Memory B cell (primary cell): ENCODE measurements around the gene SYDE2.
A peak's percentile ranks its signal among the peaks of the same experiment; 100 is the strongest.

ENCODE experiments used
- ATAC-seq: fragments of 150-1000 bp; cut with Tn5 transposase; 2 replicates; pipeline ENCODE4 v1.10.0; 2021; ENCODE audit warnings: low read depth, mild to moderate bottlenecking, moderate library complexity
- DNase-seq, 2 donors: peaks; one replicate each; pipeline ENCODE4 v3.0.0; 2022; ENCODE audit warnings: low spot score in 2 of 2
- H3K27ac Mint-ChIP-seq: one replicate; pipeline ENCODE4 v1.8.0; 2022; ENCODE audit warnings: mild to moderate bottlenecking, moderate library complexity, mixed read lengths
- H3K27me3 Mint-ChIP-seq: one replicate; pipeline ENCODE4 v1.8.0; 2022; ENCODE audit warnings: mixed read lengths
- H3K36me3 Mint-ChIP-seq: one replicate; pipeline ENCODE4 v1.8.0; 2022; ENCODE audit warnings: mild to moderate bottlenecking, mixed read lengths
- H3K4me1 Mint-ChIP-seq: one replicate; pipeline ENCODE4 v1.8.0; 2022; ENCODE audit warnings: mixed read lengths
- H3K4me3 Mint-ChIP-seq: one replicate; pipeline ENCODE4 v1.8.0; 2022; ENCODE audit warnings: mild to moderate bottlenecking, moderate library complexity, mixed read lengths
- H3K9me3 Mint-ChIP-seq: one replicate; pipeline ENCODE4 v1.8.0; 2022; ENCODE audit warnings: mixed read lengths

Gene SYDE2

GRCh38 chr1:85224734-85225623, 24.2 kb upstream of the SYDE2 start:
- Mint-ChIP-seq H3K4me3 (no peak overlapping the region), H3K27me3 (peaks cover 7% of the 10 kb centered on the region), H3K27ac (no peak overlapping the region), H3K9me3 (no peaks in the 10 kb centered on the region), H3K36me3 (no peaks in the 10 kb centered on the region), H3K4me1 (no peaks in the 10 kb centered on the region)
- ATAC-seq (no peak), DNase-seq (no peak)

GRCh38 chr1:85224295-85224694, 23.5 kb upstream of the SYDE2 start:
- H3K9me3 Mint-ChIP-seq: no peaks in the 10 kb centered on the region
- no peaks in the 10 kb centered on the region for H3K4me1 Mint-ChIP-seq
- H3K4me3 Mint-ChIP-seq: no peak overlapping the region
- ATAC-seq: no peak
- no peaks in the 10 kb centered on the region for H3K36me3 Mint-ChIP-seq
- H3K27me3 Mint-ChIP-seq: peaks cover 9% of the 10 kb centered on the region
- no peak for DNase-seq
- no peak overlapping the region for H3K27ac Mint-ChIP-seq

GRCh38 chr1:85223334-85223733, 22.5 kb upstream of the SYDE2 start:
- no peak overlapping the region for H3K4me3 Mint-ChIP-seq
- ATAC-seq (no peak), DNase-seq (no peak)
- no peak overlapping the region for H3K27ac Mint-ChIP-seq
- H3K36me3 Mint-ChIP-seq: no peaks in the 10 kb centered on the region
- H3K27me3 Mint-ChIP-seq: peaks cover 10% of the 10 kb centered on the region
- no peaks in the 10 kb centered on the region for H3K4me1 Mint-ChIP-seq
- H3K9me3 Mint-ChIP-seq: no peaks in the 10 kb centered on the region

GRCh38 chr1:85220756-85221201, 20.0 kb upstream of the SYDE2 start:
- Mint-ChIP-seq H3K4me3 (no peak overlapping the region), H3K27ac (no peak overlapping the region), H3K4me1 (no peaks in the 10 kb centered on the region), H3K36me3 (no peaks in the 10 kb centered on the region), H3K27me3 (peaks cover 10% of the 10 kb centered on the region), H3K9me3 (no peaks in the 10 kb centered on the region)
- no peak for ATAC-seq
- DNase-seq: no peak

- Mint-ChIP-seq H3K36me3 (no peaks in the 10 kb centered on the region), H3K4me1 (no peaks in the 10 kb centered on the region), H3K9me3 (no peaks in the 10 kb centered on the region), H3K4me3 (no peak overlapping the region), H3K27ac (no peak overlapping the region), H3K27me3 (peaks cover 14% of the 10 kb centered on the region)
- DNase-seq (no peak), ATAC-seq (no peak)
Observed at GRCh38 chr1:85219853-85220610, 19.2 kb upstream of the SYDE2 start.

GRCh38 chr1:85216697-85217096, 15.9 kb upstream of the SYDE2 start:
- no peak for DNase-seq
- ATAC-seq: no peak
- Mint-ChIP-seq H3K4me3 (no peak overlapping the region), H3K27me3 (peaks cover 15% of the 10 kb centered on the region), H3K36me3 (no peaks in the 10 kb centered on the region), H3K4me1 (no peaks in the 10 kb centered on the region), H3K9me3 (no peaks in the 10 kb centered on the region), H3K27ac (no peak overlapping the region)

GRCh38 chr1:85214654-85215053, 13.8 kb upstream of the SYDE2 start:
- H3K4me1 Mint-ChIP-seq: no peaks in the 10 kb centered on the region
- H3K27ac Mint-ChIP-seq: no peak overlapping the region
- DNase-seq: no peak
- H3K9me3 Mint-ChIP-seq: no peaks in the 10 kb centered on the region
- no peak overlapping the region for H3K4me3 Mint-ChIP-seq
- no peaks in the 10 kb centered on the region for H3K36me3 Mint-ChIP-seq
- ATAC-seq: no peak
- peaks cover 10% of the 10 kb centered on the region for H3K27me3 Mint-ChIP-seq

- Mint-ChIP-seq H3K4me1 (no peaks in the 10 kb centered on the region), H3K36me3 (no peaks in the 10 kb centered on the region), H3K4me3 (no peak overlapping the region), H3K27ac (no peak overlapping the region), H3K9me3 (no peaks in the 10 kb centered on the region), H3K27me3 (peaks cover 21% of the 10 kb centered on the region)
- DNase-seq: no peak
- ATAC-seq: no peak
Observed at GRCh38 chr1:85208488-85208887, 7.7 kb upstream of the SYDE2 start.

- Mint-ChIP-seq H3K4me3 (no peak overlapping the region), H3K27me3 (peaks cover 16% of the 10 kb centered on the region)
Observed at GRCh38 chr1:85203573-85204171, 2.9 kb upstream of the SYDE2 start.

GRCh38 chr1:85202864-85203255, 2.0 kb upstream of the SYDE2 start:
- DNase-seq: no peak

More at GRCh38 chr1:85203573-85204171, 2.9 kb upstream of the SYDE2 start:
- Mint-ChIP-seq H3K9me3 (no peaks in the 10 kb centered on the region), H3K36me3 (no peaks in the 10 kb centered on the region), H3K27ac (no peak overlapping the region), H3K4me1 (peaks cover 4% of the 10 kb centered on the region)
- no peak for ATAC-seq
- no peak for DNase-seq

GRCh38 chr1:85202092-85202863, 1.5 kb upstream of the SYDE2 start:
- H3K4me3 Mint-ChIP-seq: peak overlapping the region; percentile 96
- H3K4me1 Mint-ChIP-seq: peaks cover 4% of the 10 kb centered on the region
- H3K27me3 Mint-ChIP-seq: peaks cover 4% of the 10 kb centered on the region
- no peaks in the 10 kb centered on the region for H3K36me3 Mint-ChIP-seq
- DNase-seq: no peak
- no peaks in the 10 kb centered on the region for H3K9me3 Mint-ChIP-seq
- no peak for ATAC-seq
- peak overlapping the region; percentile 87 for H3K27ac Mint-ChIP-seq

More at GRCh38 chr1:85202864-85203255, 2.0 kb upstream of the SYDE2 start:
- Mint-ChIP-seq H3K4me1 (peaks cover 4% of the 10 kb centered on the region), H3K4me3 (no peak overlapping the region), H3K27me3 (peaks cover 8% of the 10 kb centered on the region), H3K36me3 (no peaks in the 10 kb centered on the region), H3K9me3 (no peaks in the 10 kb centered on the region), H3K27ac (no peak overlapping the region)
- no peak for ATAC-seq

GRCh38 chr1:85201340-85202091, 700 bp upstream of the SYDE2 start:
- Mint-ChIP-seq H3K27ac (peak overlapping the region; percentile 87), H3K4me3 (peak overlapping the region; percentile 96)
- peak; percentile 67 to 82 for DNase-seq

More at GRCh38 chr1:85201340-85202091, 700 bp upstream of the SYDE2 start:
- peak; percentile 75 for ATAC-seq
- Mint-ChIP-seq H3K36me3 (no peaks in the 10 kb centered on the region), H3K4me1 (peaks cover 4% of the 10 kb centered on the region), H3K27me3 (peaks cover 2% of the 10 kb centered on the region), H3K9me3 (no peaks in the 10 kb centered on the region)
